Transverse colon (tissue), 4 donors: Measurements from ENCODE around the gene NUP54. TPM values are rescaled to one million over a fixed set of nuclear protein-coding genes. Genes with fewer than 3 reads are reported as not detected.
A peak's percentile ranks its signal among the peaks of the same experiment; 100 is the strongest.

ENCODE experiments used
- DNase-seq: peaks from one replicate; pipeline ENCODE4 v3.0.0-alpha.2; 2019
- H3K27ac ChIP-seq, 4 donors: fragments of 200-600 bp; sonication (generic); 2 replicates each; pipeline ENCODE4 v1.5.1; 2016 to 2018; ENCODE audit warnings: inconsistent platforms in 4 of 4
- H3K27me3 ChIP-seq: fragments of 200-600 bp; sonication (generic); 2 replicates; pipeline ENCODE4 v1.5.1; 2017; ENCODE audit warnings: inconsistent platforms
- H3K36me3 ChIP-seq, 4 donors: fragments of 200-600 bp; sonication (generic); 2 replicates each; pipeline ENCODE4 v1.5.1; 2017 to 2019; ENCODE audit warnings: inconsistent platforms in 4 of 4
- H3K4me1 ChIP-seq, 4 donors: fragments of 200-600 bp; sonication (generic); 2 replicates each; pipeline ENCODE4 v1.5.1; 2017 to 2020; ENCODE audit warnings: inconsistent platforms in 4 of 4
- H3K4me3 ChIP-seq, 4 donors: fragments of 200-600 bp; sonication (generic); 1 replicate in 1 of 4; 2 replicates in 3 of 4; pipeline versions ENCODE4 v1.5.1 to v1.6.1; 2017 to 2019; ENCODE audit warnings: inconsistent platforms in 4 of 4
- H3K9me3 ChIP-seq, 2 donors: fragments of 200-600 bp; sonication (generic); 2 replicates each; pipeline ENCODE4 v1.5.1; 2017 to 2019; ENCODE audit warnings: inconsistent platforms in 2 of 2
- CTCF ChIP-seq, 5 experiments: fragments of 200-600 bp in 3 of 5; fragments of 450-650 bp in 2 of 5; sonication (generic) in 3 of 5; IDR thresholded peaks; 1 replicate in 2 of 5; 2 replicates in 3 of 5; pipeline ENCODE4 v1.5.1; 2016 to 2017; ENCODE audit warnings: antibody characterized with exemption in 5 of 5, inconsistent platforms in 3 of 5, mild to moderate bottlenecking in 2 of 5, moderate library complexity in 1 of 5
- EP300 ChIP-seq: sonication (generic); formaldehyde crosslinking; IDR thresholded peaks from one replicate; pipeline ENCODE4 v1.6.1; 2017; ENCODE audit warnings: antibody characterized with exemption, low read depth
- POLR2A ChIP-seq: fragments of 450-650 bp; IDR thresholded peaks from one replicate; pipeline ENCODE4 v1.6.1; 2016; ENCODE audit warnings: antibody characterized with exemption, mild to moderate bottlenecking, moderate library complexity
- POLR2AphosphoS5 ChIP-seq, 3 donors: sonication (generic); formaldehyde crosslinking; IDR thresholded peaks; one replicate each; pipeline ENCODE4 v1.6.1; 2016; ENCODE audit warnings: antibody characterized with exemption in 3 of 3
- WGBS, 2 donors: methylation state at CpG; one replicate each; pipeline ENCODE4 v1.1.5; 2018; ENCODE audit warnings: low coverage in 1 of 2; 5-methylcytosine and 5-hydroxymethylcytosine counted together
- in situ Hi-C, 4 donors: fragments of 200-750 bp; cut with MboI; loops; one replicate each; pipeline versions ENCODE4 v1.15.0 to v1.15.1; 2017; ENCODE audit warnings: low sequenced_read_pairs in 3 of 4, low pct_ligation_motif_present in 1 of 4, low pct_unique_long_range_greater_than_20kb in 1 of 4
- intact Hi-C: fragments of 100-400 bp; cut with DNase I; formaldehyde crosslinking; loops from one replicate; pipeline ENCODE4 v1.15.1; 2023; ENCODE audit warnings: low total_unique reads
- total RNA-seq, 4 donors: library from RNA; depleted of rRNA; stranded (reverse); fragments of >200 nt; gene quantifications; one replicate each; pipeline ENCODE4 v1.1.0, GENCODE V29; 2016

Gene NUP54
- total RNA-seq, 4 donors from 2014 or later: 7.0 to 142 (median 29.2) TPM

- Histone ChIP-seq H3K27ac (peak overlapping the region; percentile 91 to 97 (median 94)), H3K9me3 (no peaks in the 10 kb centered on the region), H3K4me3 (peak overlapping the region; percentile 70 to 96 (median 84)), H3K4me1 (peaks cover 17 to 33% (median 22%) of the 10 kb centered on the region in 4 donors), H3K36me3 (peaks cover 0 to 11% (median 4%) of the 10 kb centered on the region in 4 donors), H3K27me3 (no peaks in the 10 kb centered on the region)
- TF ChIP-seq POLR2AphosphoS5 (IDR thresholded peaks at IDR 0.05) (no peak), POLR2A (no peak), CTCF (IDR thresholded peaks at IDR 0.05) (no peak), EP300 (no peak)
- in situ Hi-C loops (no loop called here), intact Hi-C loops (no loop called here)
- 0 to 1% methylated on average over 7 to 31 of the region's 31 CpGs for WGBS, 2 donors
- DNase-seq: peak; percentile 60
Measured at GRCh38 chr4:76147454-76148141, 599 bp downstream of the NUP54 start.

GRCh38 chr4:76144546-76144945 lies 3.7 kb downstream of the NUP54 start:
- intact Hi-C loops: no loop called here
- TF ChIP-seq POLR2A (no peak), CTCF (IDR thresholded peaks at IDR 0.05) (no peak), EP300 (no peak), POLR2AphosphoS5 (IDR thresholded peaks at IDR 0.05) (no peak)
- in situ Hi-C loops: no loop called here

GRCh38 chr4:76141241-76141640 lies 7.0 kb downstream of the NUP54 start:
- in situ Hi-C loops: no loop called here
- Histone ChIP-seq H3K4me1 (peaks cover 2 to 13% (median 4%) of the 10 kb centered on the region in 4 donors), H3K27me3 (no peaks in the 10 kb centered on the region), H3K27ac (no peak overlapping the region), H3K36me3 (peaks cover 0 to 44% (median 12%) of the 10 kb centered on the region in 4 donors), H3K4me3 (no peak overlapping the region), H3K9me3 (no peaks in the 10 kb centered on the region)
- intact Hi-C loops: no loop called here
- 89 to 97% methylated on average over 3 of the region's 3 CpGs for WGBS, 2 donors
- no peak for DNase-seq
- TF ChIP-seq POLR2AphosphoS5 (IDR thresholded peaks at IDR 0.05) (no peak), CTCF (IDR thresholded peaks at IDR 0.05) (no peak), EP300 (no peak), POLR2A (no peak)

More at GRCh38 chr4:76144546-76144945, 3.7 kb downstream of the NUP54 start:
- peaks cover 0 to 33% (median 10%) of the 10 kb centered on the region in 4 donors for H3K36me3 ChIP-seq
- DNase-seq: no peak
- no peak overlapping the region for H3K27ac ChIP-seq
- H3K4me3 ChIP-seq: no peak overlapping the region
- H3K4me1 ChIP-seq: peaks cover 17 to 30% (median 21%) of the 10 kb centered on the region in 4 donors
- no peaks in the 10 kb centered on the region for H3K9me3 ChIP-seq
- H3K27me3 ChIP-seq: no peaks in the 10 kb centered on the region

GRCh38 chr4:76127754-76128153 lies 20.4 kb downstream of the NUP54 start:
- in situ Hi-C loops: no loop called here
- Histone ChIP-seq H3K27me3 (no peaks in the 10 kb centered on the region), H3K4me1 (no peaks in the 10 kb centered on the region), H3K27ac (no peak overlapping the region), H3K36me3 (peaks cover 0 to 39% (median 14%) of the 10 kb centered on the region in 4 donors), H3K9me3 (no peaks in the 10 kb centered on the region), H3K4me3 (no peak overlapping the region)
- 65 to 83% methylated on average over 3 of the region's 3 CpGs for WGBS, 2 donors
- no peak for DNase-seq
- intact Hi-C loops: no loop called here
- TF ChIP-seq CTCF (IDR thresholded peaks at IDR 0.05) (no peak), POLR2AphosphoS5 (IDR thresholded peaks at IDR 0.05) (no peak), EP300 (no peak), POLR2A (no peak)
